ENCODE measurements around the gene SYTL1.

- TF ChIP-seq CTCF (IDR thresholded peaks at IDR 0.05; ENCODE audit: low read depth, low read length) (no peak), MYC (IDR thresholded peaks at IDR 0.05; ENCODE audit: low read depth, low read length) (no peak), POLR2A (IDR thresholded peaks at IDR 0.05; ENCODE audit: extremely low read depth, insufficient read length) (no peak)
These were observed 23.2 kb upstream of the SYTL1 start for GRCh38 chr1:27318596-27318995.
